Psoas muscle (tissue), 8 donors: ENCODE results near the gene PRND. TPM values are rescaled to one million over a fixed set of nuclear protein-coding genes. Genes with fewer than 3 reads are reported as not detected.
A peak's percentile ranks its signal among the peaks of the same experiment; 100 is the strongest.

Experiments
- ATAC-seq, 4 donors: fragments of 200-7000 bp; cut with Tn5 transposase; one replicate each; pipeline ENCODE4 v1.9.1; 2020; ENCODE audit warnings: moderate library complexity in 3 of 4, mild to moderate bottlenecking in 2 of 4
- DNase-seq, 2 donors: peaks; one replicate each; pipeline ENCODE4 v3.0.0-alpha.2; 2020
- H3K27ac ChIP-seq: fragments of 200-600 bp; one replicate; pipeline ENCODE4 v1.8.0; 2022
- H3K27me3 ChIP-seq, 3 donors: fragments of 200-600 bp in 1 of 3; one replicate each; pipeline versions ENCODE4 v1.6.1 to v1.8.0; 2013 to 2022; ENCODE audit warnings: low read length in 2 of 3, mild to moderate bottlenecking in 2 of 3, moderate library complexity in 1 of 3; ENCODE audit not compliant: insufficient read depth in 3 of 3
- H3K36me3 ChIP-seq, 2 donors: fragments of 200-600 bp in 1 of 2; one replicate each; pipeline versions ENCODE4 v1.6.1 to v1.8.0; 2013 to 2022; ENCODE audit warnings: low read depth in 1 of 2, mild to moderate bottlenecking in 1 of 2, moderate library complexity in 1 of 2; ENCODE audit not compliant: insufficient read depth in 1 of 2
- H3K4me1 ChIP-seq: fragments of 200-600 bp; one replicate; pipeline ENCODE4 v1.8.0; 2022
- H3K4me3 ChIP-seq: fragments of 200-600 bp; one replicate; pipeline ENCODE4 v1.8.0; 2022; ENCODE audit warnings: mild to moderate bottlenecking
- H3K9me3 ChIP-seq: fragments of 200-600 bp; one replicate; pipeline ENCODE4 v1.8.0; 2022
- CTCF ChIP-seq: fragments of 200-600 bp; IDR thresholded peaks from one replicate; pipeline ENCODE4 v1.8.0; 2022; ENCODE audit warnings: antibody characterized with exemption
- WGBS, 3 donors: extraction: QIAGEN DNeasy Blood & Tissue Kit; methylation state at CpG; one replicate each; pipeline versions ENCODE4 v1.1.6 to v1.1.7; 2013; 5-methylcytosine and 5-hydroxymethylcytosine counted together
- intact Hi-C, 2 donors: fragments of 100-400 bp; cut with DNase I; formaldehyde crosslinking; loops; one replicate each; pipeline versions ENCODE4 v1.11.0 to v1.14.2; 2022
- polyA plus RNA-seq, 3 donors: library from polyadenylated mRNA; stranded (reverse); fragments of 200-250 nt; gene quantifications; one replicate each; pipeline ENCODE4 v1.2.3, GENCODE V29; 2013
- total RNA-seq, 4 donors: library from RNA; stranded (reverse); fragmentation: NEBNext Ultra II Directional in 2 of 4; extraction: Animal tissue kit (Norgen Biotek cat#: 25700) in 2 of 4; gene quantifications; one replicate each; pipeline versions ENCODE4 v1.2.1 to v1.2.4, GENCODE V29; 2021 to 2023
- donor health status: healthy with polysubstance abuse.
- donor health status: DM: no; HTN: no; CAD: no; lungs with moderate emphysema.
- donor health status: Bipolar disorder and iron deficiency.
- donor health status: healthy.
- donor health status: DM: yes; HTN: yes; CAD: no.
- donor health status: DM: no; HTN: no; CAD: no.
- donor health status: DM: no; HTN: no; CAD: no.
- donor health status: DM: yes; HTN: yes; CAD: no.

PRND gene
- total and polyA plus RNA-seq, 7 donors, result not detected

DNA sequence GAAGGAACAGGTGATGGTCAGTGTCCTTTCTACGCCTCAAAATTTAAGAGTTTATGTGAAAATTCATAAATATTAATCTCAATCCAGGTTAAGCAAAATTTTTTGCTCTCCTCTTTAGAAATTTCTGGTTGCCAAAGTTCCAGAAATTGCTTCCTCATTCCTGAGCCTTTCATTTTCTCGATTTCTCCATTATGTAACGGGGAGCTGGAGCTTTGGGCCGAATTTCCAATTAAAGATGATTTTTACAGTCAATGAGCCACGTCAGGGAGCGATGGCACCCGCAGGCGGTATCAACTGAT lies 35.8 kb upstream of the PRND start:
- DNase-seq (no peak), ATAC-seq (no peak)
- intact Hi-C loops, result no loop called here
- Histone ChIP-seq H3K27me3 (no peaks in the 10 kb centered on the region), H3K4me1 (peaks cover 39% of the 10 kb centered on the region), H3K9me3 (no peaks in the 10 kb centered on the region), H3K4me3 (peak overlapping the region; percentile 90), H3K27ac (peak overlapping the region; percentile 98), H3K36me3 (no peaks in the 10 kb centered on the region)
- TF ChIP-seq CTCF, result no peak
- 10 to 16% (median 10%) methylated on average over 8 of the region's 8 CpGs for WGBS, 3 donors

- Histone ChIP-seq H3K27me3 (no peaks in the 10 kb centered on the region), H3K4me3 (peak overlapping the region; percentile 90), H3K27ac (peak overlapping the region; percentile 98), H3K9me3 (no peaks in the 10 kb centered on the region), H3K4me1 (peaks cover 54% of the 10 kb centered on the region), H3K36me3 (no peaks in the 10 kb centered on the region)
- 47 to 53% (median 48%) methylated on average over 2 of the region's 2 CpGs for WGBS, 3 donors
- TF ChIP-seq CTCF, result no peak
- intact Hi-C loops, result no loop called here
- ATAC-seq (no peak), DNase-seq (no peak)
Measured at GRCh38 chr20:4688305-4688704, 33.4 kb upstream of the PRND start.

GRCh38 chr20:4689220-4689619 lies 32.5 kb upstream of the PRND start:
- intact Hi-C loops, result no loop called here
- peaks cover 0 to 6% of the 10 kb centered on the region in 2 donors for H3K36me3 ChIP-seq
- no peaks in the 10 kb centered on the region for H3K9me3 ChIP-seq
- peaks cover 54% of the 10 kb centered on the region for H3K4me1 ChIP-seq
- H3K4me3 ChIP-seq, result peak overlapping the region; percentile 90
- no peak for TF ChIP-seq CTCF
- peak overlapping the region; percentile 98 for H3K27ac ChIP-seq
- 25 to 56% (median 31%) methylated on average over 2 of the region's 2 CpGs for WGBS, 3 donors
- DNase-seq (no peak), ATAC-seq (no peak)
- H3K27me3 ChIP-seq, result no peaks in the 10 kb centered on the region

GRCh38 chr20:4691753-4692152 lies 30.0 kb upstream of the PRND start:
- H3K27ac ChIP-seq, result no peak overlapping the region
- no peak for ATAC-seq
- peaks cover 0 to 6% of the 10 kb centered on the region in 2 donors for H3K36me3 ChIP-seq
- WGBS, 3 donors, result 17 to 24% (median 24%) methylated on average over 2 of the region's 2 CpGs
- no peak for TF ChIP-seq CTCF
- no peaks in the 10 kb centered on the region for H3K27me3 ChIP-seq
- H3K4me1 ChIP-seq, result peaks cover 50% of the 10 kb centered on the region
- no peak for DNase-seq
- peak overlapping the region; percentile 23 for H3K4me3 ChIP-seq
- intact Hi-C loops, result no loop called here
- H3K9me3 ChIP-seq, result no peaks in the 10 kb centered on the region

DNA sequence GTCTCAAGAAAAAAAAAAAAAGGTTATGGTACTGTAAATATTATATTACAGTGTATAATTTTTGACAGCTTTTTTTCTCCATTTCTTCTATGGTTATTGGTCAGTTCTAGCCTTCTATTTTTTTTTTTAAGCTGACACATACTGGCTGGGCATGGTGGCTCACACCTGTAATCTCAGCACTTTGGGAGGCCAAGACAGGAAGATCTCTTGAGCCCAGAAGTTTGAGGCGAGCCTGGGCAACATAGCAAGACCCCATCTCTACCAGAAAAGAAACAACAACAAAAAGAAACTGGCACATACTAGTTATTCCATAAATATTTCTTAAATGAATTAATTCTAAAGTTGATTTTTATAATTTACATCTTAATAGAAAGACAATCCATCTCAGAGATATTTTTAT lies 27.6 kb upstream of the PRND start:
- no peak for ATAC-seq
- intact Hi-C loops, result no loop called here
- TF ChIP-seq CTCF, result no peak
- Histone ChIP-seq H3K9me3 (no peaks in the 10 kb centered on the region), H3K36me3 (peaks cover 0 to 10% of the 10 kb centered on the region in 2 donors), H3K27ac (no peak overlapping the region), H3K4me3 (no peak overlapping the region), H3K27me3 (no peaks in the 10 kb centered on the region), H3K4me1 (peaks cover 33% of the 10 kb centered on the region)
- WGBS, 3 donors, result 97 to 100% (median 98%) methylated on average over 1 of the region's 1 CpG
- no peak for DNase-seq
